SK-N-SH (cell line): Measurements from ENCODE around the gene C11orf91. TPM values are rescaled to one million over a fixed set of nuclear protein-coding genes. Genes with fewer than 3 reads are reported as not detected.

ENCODE experiments used
- CTCF ChIA-PET: fragments of 300-600, 350-600 bp; formaldehyde crosslinking; extraction: SDS; loops from one replicate; lab custom pipeline; 2021; lab: Yijun Ruan, JAX
- POLR2A ChIA-PET: fragments of 350-600 bp; sonication (Branson Sonifier 250); formaldehyde crosslinking; extraction: SDS; loops from one replicate; lab custom pipeline; 2020; ENCODE audit warnings: antibody characterized with exemption, inconsistent platforms; lab: Yijun Ruan, JAX
- DNase-seq: peaks from one replicate; pipeline ENCODE4 v3.0.0; 2012
- H2AFZ ChIP-seq: fragments of 200-600 bp; sonication (generic); 2 replicates; pipeline ENCODE4 v1.8.1; 2016; ENCODE audit warnings: antibody characterized with exemption, mild to moderate bottlenecking, low read depth
- H3F3A ChIP-seq: fragments of 200-600 bp; sonication (generic); replicated peaks from 2 replicates; pipeline ENCODE3; 2016; ENCODE audit warnings: antibody characterized with exemption, mild to moderate bottlenecking; ENCODE audit not compliant: insufficient read depth
- H3K27ac ChIP-seq, 2 experiments: fragments of 200-500 bp in 1 of 2; fragments of 200-600 bp in 1 of 2; sonication (Bioruptor generic) in 1 of 2; sonication (generic), shearing (Covaris generic) in 1 of 2; 2 replicates each; pipeline versions ENCODE4 v1.5.1 to v1.6.1; 2014 to 2016; ENCODE audit warnings: low read depth in 2 of 2, inconsistent platforms in 1 of 2, low read length in 1 of 2, mild to moderate bottlenecking in 1 of 2, mixed read lengths in 1 of 2
- H3K27me3 ChIP-seq: fragments of 200-600 bp; sonication (generic), shearing (Covaris generic); 2 replicates; pipeline ENCODE4 v1.6.1; 2016; ENCODE audit warnings: mixed run types; ENCODE audit not compliant: insufficient read depth
- H3K36me3 ChIP-seq, 2 experiments: fragments of 200-500 bp in 1 of 2; fragments of 200-600 bp in 1 of 2; sonication (Bioruptor generic) in 1 of 2; sonication (generic) in 1 of 2; replicated peaks in 1 of 2; 2 replicates each; pipeline versions ENCODE3 to v1.5.1; 2014 to 2016; ENCODE audit warnings: low read length in 1 of 2, mild to moderate bottlenecking in 1 of 2; ENCODE audit not compliant: insufficient read depth in 2 of 2, control insufficient read depth in 1 of 2
- H3K4me1 ChIP-seq, 2 experiments: fragments of 200-500 bp in 1 of 2; fragments of 200-600 bp in 1 of 2; sonication (Bioruptor generic) in 1 of 2; sonication (generic), shearing (Covaris generic) in 1 of 2; 2 replicates each; pipeline versions ENCODE4 v1.5.1 to v1.6.1; 2014 to 2016; ENCODE audit warnings: low read depth in 1 of 2, low read length in 1 of 2, mixed run types in 1 of 2; ENCODE audit not compliant: insufficient read depth in 2 of 2, control insufficient read depth in 1 of 2
- H3K4me2 ChIP-seq: fragments of 200-600 bp; sonication (generic), shearing (Covaris generic); 2 replicates; pipeline ENCODE4 v1.6.1; 2017; ENCODE audit warnings: mixed run types
- H3K4me3 ChIP-seq, 2 experiments: fragments of 200-500 bp in 1 of 2; fragments of 200-600 bp in 1 of 2; sonication (Bioruptor generic) in 1 of 2; sonication (generic), shearing (Covaris generic) in 1 of 2; 2 replicates each; pipeline versions ENCODE4 v1.5.1 to v1.8.1; 2014 to 2016; ENCODE audit warnings: low read depth in 2 of 2, inconsistent platforms in 1 of 2, low read length in 1 of 2, mild to moderate bottlenecking in 1 of 2, mixed read lengths in 1 of 2, moderate library complexity in 1 of 2
- H3K79me2 ChIP-seq: fragments of 200-600 bp; sonication (generic); 2 replicates; pipeline ENCODE4 v1.8.1; 2017; ENCODE audit warnings: mild to moderate bottlenecking; ENCODE audit not compliant: insufficient read depth
- H3K9ac ChIP-seq: fragments of 200-600 bp; sonication (generic); 2 replicates; pipeline ENCODE4 v1.6.1; 2017; ENCODE audit warnings: mixed run types
- H3K9me2 ChIP-seq: fragments of 200-600 bp; sonication (generic); 2 replicates; pipeline ENCODE4 v1.6.1; 2017; ENCODE audit warnings: mixed run types
- H3K9me3 ChIP-seq: fragments of 200-600 bp; sonication (generic); 2 replicates; pipeline ENCODE4 v1.6.1; 2017; ENCODE audit warnings: mixed run types, mild to moderate bottlenecking, moderate library complexity
- H4K20me1 ChIP-seq: fragments of 200-600 bp; sonication (generic); 2 replicates; pipeline ENCODE4 v1.6.1; 2017; ENCODE audit warnings: mild to moderate bottlenecking, mixed run types; ENCODE audit not compliant: insufficient read depth
- CHD2 ChIP-seq: fragments of 150-350 bp; IDR thresholded peaks from 2 replicates; pipeline ENCODE4 v1.6.1; 2018; ENCODE audit warnings: low read length; ENCODE audit not compliant: partially characterized antibody
- ELF1 ChIP-seq: IDR thresholded peaks from 2 replicates; pipeline ENCODE4 v1.4.0; 2012
- FOSL2 ChIP-seq: IDR thresholded peaks from 2 replicates; pipeline ENCODE4 v1.4.0; 2012; ENCODE audit warnings: low read depth, mild to moderate bottlenecking, moderate library complexity, borderline replicate concordance
- FOXM1 ChIP-seq: IDR thresholded peaks from 2 replicates; pipeline ENCODE4 v1.4.0; 2012; ENCODE audit warnings: low read depth, mild to moderate bottlenecking
- GABPA ChIP-seq: IDR thresholded peaks from 2 replicates; pipeline ENCODE4 v1.4.0; 2012; ENCODE audit warnings: low read depth, mild to moderate bottlenecking
- JUND ChIP-seq: IDR thresholded peaks from 2 replicates; pipeline ENCODE4 v1.4.0; 2012
- NRF1 ChIP-seq: IDR thresholded peaks from 2 replicates; pipeline ENCODE4 v1.6.1; 2012; ENCODE audit warnings: low read depth, mild to moderate bottlenecking, low read length
- PBX3 ChIP-seq: IDR thresholded peaks from 2 replicates; pipeline ENCODE4; 2012
- POLR2AphosphoS5 ChIP-seq: IDR thresholded peaks from 2 replicates; pipeline ENCODE4 v1.6.1; 2012; ENCODE audit warnings: low read depth, low read length
- RXRA ChIP-seq: IDR thresholded peaks from 2 replicates; pipeline ENCODE4 v1.4.0; 2012; ENCODE audit warnings: low read depth, mild to moderate bottlenecking, borderline replicate concordance
- SIN3A ChIP-seq: IDR thresholded peaks from 2 replicates; pipeline ENCODE4 v1.6.1; 2012; ENCODE audit warnings: low read depth, mild to moderate bottlenecking, low read length, moderate library complexity, borderline replicate concordance
- SMC3 ChIP-seq: IDR thresholded peaks from 2 replicates; pipeline ENCODE4 v1.6.1; 2012; ENCODE audit warnings: low read depth, low read length, improper control_type of control experiment
- WGBS: methylation state at CpG from one replicate; pipeline ENCODE4 v1.1.6; 2017; ENCODE audit warnings: low lambda C conversion rate; 5-methylcytosine and 5-hydroxymethylcytosine counted together
- polyA plus RNA-seq, 3 experiments: library from polyadenylated mRNA; depleted of rRNA; stranded (reverse); fragments of >200 nt; gene quantifications; 2 replicates each; pipeline ENCODE4 v1.2.3, GENCODE V29; 2012
- TF ChIP-seq, protein P1 (sequence below): fragments of 200-600 bp; sonication (generic); IDR thresholded peaks from 2 replicates; pipeline ENCODE4 v1.6.1; 2017; ENCODE audit warnings: antibody characterized with exemption, mild to moderate bottlenecking, moderate library complexity

Gene C11orf91
- polyA plus RNA-seq, 1 of the 3 experiments (the other 2 are of a cell fraction) = 0.15 TPM

- H3K4me2 ChIP-seq = no peak overlapping the region
- H3K27ac ChIP-seq = peak overlapping the region in 1 of 2 experiments; percentile 94; a peak in 2 of 4 replicates
- DNase-seq = no peak
- no peaks in the 10 kb centered on the region for H3K27me3 ChIP-seq
- no peak overlapping the region for H3K9ac ChIP-seq
- H2AFZ ChIP-seq = no peak overlapping the region
- WGBS = 77% methylated on average over 4 of the region's 4 CpGs
- H3K36me3 ChIP-seq = peaks cover 25 to 38% of the 10 kb centered on the region in 2 experiments
- no peak overlapping the region for H3K4me3 ChIP-seq
- ChIA-PET POLR2A (no interaction called here), CTCF (interaction anchor here (1.2 kb wide), 1 partner anchor 11 kb away, joined by 5 read pairs; no protein-coding TSS in a partner anchor)
- H3K9me2 ChIP-seq = no peaks in the 10 kb centered on the region
- TF ChIP-seq SIN3A (no peak), FOSL2 (peak; percentile 50; the same call in 1 of the 2 replicates), JUND (peak; percentile 13; the same call in 1 of the 2 replicates), ELF1 (no peak)
- peaks cover 13 to 51% of the 10 kb centered on the region in 2 experiments; a peak in 3 of 4 replicates for H3K4me1 ChIP-seq
- H3F3A ChIP-seq = peaks cover 62% of the 10 kb centered on the region
- peaks cover 23% of the 10 kb centered on the region; the same call in 1 of the 2 replicates for H3K79me2 ChIP-seq
- no peaks in the 10 kb centered on the region for H4K20me1 ChIP-seq
- no peaks in the 10 kb centered on the region for H3K9me3 ChIP-seq
Observed at GRCh38 chr11:33703788-33704187, 3.2 kb upstream of the C11orf91 start.

- H3K4me2 ChIP-seq = no peak overlapping the region
- H3K9ac ChIP-seq = peak overlapping the region; percentile 69; the same call in 1 of the 2 replicates
Observed at GRCh38 chr11:33703234-33703633, 2.6 kb upstream of the C11orf91 start.

More at GRCh38 chr11:33703234-33703633, 2.6 kb upstream of the C11orf91 start:
- Histone ChIP-seq H3K27ac (peak overlapping the region in 1 of 2 experiments; percentile 94; a peak in 2 of 4 replicates), H3K4me1 (peaks cover 13 to 51% of the 10 kb centered on the region in 2 experiments; a peak in 3 of 4 replicates), H3K9me2 (no peaks in the 10 kb centered on the region), H3K79me2 (peaks cover 23% of the 10 kb centered on the region; the same call in 1 of the 2 replicates), H3K27me3 (no peaks in the 10 kb centered on the region), H4K20me1 (no peaks in the 10 kb centered on the region), H3K4me3 (no peak overlapping the region), H3K36me3 (peaks cover 21 to 34% of the 10 kb centered on the region in 2 experiments), H3K9me3 (no peaks in the 10 kb centered on the region), H3F3A (peaks cover 62% of the 10 kb centered on the region), H2AFZ (no peak overlapping the region)
- ChIA-PET POLR2A (no interaction called here), CTCF (interaction anchor here (1.2 to 1.8 kb wide), 2 partner anchors 11 to 16 kb away, joined by 5 to 6 read pairs; no protein-coding TSS in a partner anchor)
- DNase-seq = no peak
- 70% methylated on average over 5 of the region's 5 CpGs for WGBS
- TF ChIP-seq FOXM1 (no peak), PBX3 (no peak), CHD2 (no peak), RXRA (no peak), NRF1 (no peak), SMC3 (no peak), POLR2AphosphoS5 (no peak), GABPA (no peak)
- TF ChIP-seq, protein P1, sequence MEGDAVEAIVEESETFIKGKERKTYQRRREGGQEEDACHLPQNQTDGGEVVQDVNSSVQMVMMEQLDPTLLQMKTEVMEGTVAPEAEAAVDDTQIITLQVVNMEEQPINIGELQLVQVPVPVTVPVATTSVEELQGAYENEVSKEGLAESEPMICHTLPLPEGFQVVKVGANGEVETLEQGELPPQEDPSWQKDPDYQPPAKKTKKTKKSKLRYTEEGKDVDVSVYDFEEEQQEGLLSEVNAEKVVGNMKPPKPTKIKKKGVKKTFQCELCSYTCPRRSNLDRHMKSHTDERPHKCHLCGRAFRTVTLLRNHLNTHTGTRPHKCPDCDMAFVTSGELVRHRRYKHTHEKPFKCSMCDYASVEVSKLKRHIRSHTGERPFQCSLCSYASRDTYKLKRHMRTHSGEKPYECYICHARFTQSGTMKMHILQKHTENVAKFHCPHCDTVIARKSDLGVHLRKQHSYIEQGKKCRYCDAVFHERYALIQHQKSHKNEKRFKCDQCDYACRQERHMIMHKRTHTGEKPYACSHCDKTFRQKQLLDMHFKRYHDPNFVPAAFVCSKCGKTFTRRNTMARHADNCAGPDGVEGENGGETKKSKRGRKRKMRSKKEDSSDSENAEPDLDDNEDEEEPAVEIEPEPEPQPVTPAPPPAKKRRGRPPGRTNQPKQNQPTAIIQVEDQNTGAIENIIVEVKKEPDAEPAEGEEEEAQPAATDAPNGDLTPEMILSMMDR = no peak
